Caco-2 (cell line): ENCODE measurements around the gene EIF1B. TPM values are rescaled to one million over a fixed set of nuclear protein-coding genes. Genes with fewer than 3 reads are reported as not detected.

ENCODE experiments used
- BruUV-seq: library from RNA; stranded (reverse); fragments of 400-500 nt; replicated peaks from 2 replicates; lab custom pipeline; 2021; lab: Mats Ljungman, UMichigan
- CTCF ChIA-PET: fragments of 300-600 bp; sonication (Branson Sonifier 250); formaldehyde crosslinking; loops from one replicate; lab custom pipeline; 2022; ENCODE audit warnings: antibody characterized with exemption; lab: Charles Lee
- POLR2A ChIA-PET: fragments of 300-600 bp; sonication (Branson Sonifier 250); formaldehyde crosslinking; loops from one replicate; lab custom pipeline; 2022; ENCODE audit warnings: antibody characterized with exemption; lab: Charles Lee
- DNase-seq, 2 experiments: peaks; one replicate each; pipeline versions ENCODE4 v3.0.0 to v3.0.0-alpha.2; 2020 to 2022
- H3K27me3 ChIP-seq: replicated peaks from 2 replicates; pipeline ENCODE4 v1.6.0; 2011; ENCODE audit warnings: low read length; ENCODE audit not compliant: control insufficient read depth, insufficient read depth
- H3K36me3 ChIP-seq: 2 replicates; pipeline ENCODE4 v1.5.1; 2011; ENCODE audit warnings: low read length; ENCODE audit not compliant: control insufficient read depth, insufficient read depth
- H3K4me1 ChIP-seq: fragments of 250-450 bp; sonication (Bioruptor Pico); 2 replicates; pipeline ENCODE4 v1.5.1; 2020; ENCODE audit warnings: mild to moderate bottlenecking
- H3K4me3 ChIP-seq: 2 replicates; pipeline ENCODE4 v1.5.1; 2011; ENCODE audit warnings: low read depth, mild to moderate bottlenecking, control low read depth, low read length
- H3K9me3 ChIP-seq: fragments of 250-450 bp; sonication (Bioruptor Pico); 2 replicates; pipeline ENCODE4 v1.5.1; 2020; ENCODE audit warnings: mild to moderate bottlenecking, moderate library complexity
- H3K27ac Mint-ChIP-seq: one replicate; pipeline ENCODE4 v1.8.0; 2022; ENCODE audit warnings: mixed read lengths; ENCODE audit not compliant: unreplicated experiment
- H3K27me3 Mint-ChIP-seq: one replicate; pipeline ENCODE4 v1.8.0; 2022; ENCODE audit warnings: mixed read lengths; ENCODE audit not compliant: insufficient read depth, unreplicated experiment
- H3K36me3 Mint-ChIP-seq: one replicate; pipeline ENCODE4 v1.8.0; 2022; ENCODE audit warnings: mild to moderate bottlenecking, mixed read lengths; ENCODE audit not compliant: insufficient read depth, unreplicated experiment
- H3K4me1 Mint-ChIP-seq: one replicate; pipeline ENCODE4 v1.8.0; 2022; ENCODE audit warnings: low read depth, mixed read lengths; ENCODE audit not compliant: unreplicated experiment
- H3K4me3 Mint-ChIP-seq: one replicate; pipeline ENCODE4 v1.8.0; 2022; ENCODE audit warnings: mild to moderate bottlenecking, moderate library complexity, mixed read lengths; ENCODE audit not compliant: unreplicated experiment
- H3K9me3 Mint-ChIP-seq: one replicate; pipeline ENCODE4 v1.8.0; 2022; ENCODE audit warnings: mixed read lengths; ENCODE audit not compliant: unreplicated experiment
- intact Hi-C: fragments of 100-400 bp; cut with micrococcal nuclease; formaldehyde crosslinking; loops from one replicate; pipeline ENCODE4 v1.10.0; 2022; ENCODE audit not compliant: unreplicated experiment
- total RNA-seq: library from RNA; stranded (reverse); gene quantifications from 2 replicates; pipeline ENCODE4 v1.2.3, GENCODE V29; 2022
- TF ChIP-seq, protein P1 (sequence below), 2 experiments: fragments of 200-600 bp in 1 of 2; IDR thresholded peaks; 1 replicate in 1 of 2; 2 replicates in 1 of 2; pipeline versions ENCODE4 v1.5.1 to v1.8.0; 2011 to 2022; ENCODE audit warnings: antibody characterized with exemption in 1 of 2, control low read depth in 1 of 2, inconsistent platforms in 1 of 2, low read depth in 1 of 2, low read length in 1 of 2, mild to moderate bottlenecking in 1 of 2, moderate library complexity in 1 of 2; ENCODE audit not compliant: insufficient read depth in 1 of 2, severe bottlenecking in 1 of 2, unreplicated experiment in 1 of 2

Gene EIF1B
- total RNA-seq, 1 experiment from 2014 or later = 45.8 TPM

DNA sequence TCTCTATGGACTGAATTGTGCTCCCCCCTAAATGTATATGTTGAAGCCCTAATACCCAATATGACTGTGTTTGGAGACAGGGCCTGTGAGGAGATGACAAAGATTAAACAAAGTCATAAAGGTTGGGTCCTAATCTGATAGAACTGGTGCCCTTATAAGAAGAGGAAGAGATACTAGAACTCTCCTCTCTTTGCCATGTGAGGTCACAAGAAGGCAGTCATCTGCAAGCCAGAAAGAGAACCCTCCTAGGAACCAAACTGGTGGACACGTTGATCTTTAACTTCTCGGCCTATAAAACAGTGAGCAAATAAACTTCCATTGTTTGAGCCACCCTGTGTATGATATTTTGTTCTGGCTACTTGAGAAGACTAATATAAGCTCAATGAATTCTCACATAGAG lies 45.9 kb downstream of the EIF1B start:
- H3K36me3 Mint-ChIP-seq = no peaks in the 10 kb centered on the region
- H3K4me1 ChIP-seq = no peaks in the 10 kb centered on the region; the same call in 1 of the 2 replicates
- no peak overlapping the region for H3K27ac Mint-ChIP-seq
- peaks cover 5% of the 10 kb centered on the region for H3K27me3 Mint-ChIP-seq
- BruUV-seq = no TSS peak
- no peaks in the 10 kb centered on the region for H3K27me3 ChIP-seq
- CTCF ChIA-PET = no interaction called here
- no peaks in the 10 kb centered on the region for H3K9me3 Mint-ChIP-seq
- POLR2A ChIA-PET = no interaction called here
- intact Hi-C loops = no loop called here
- no peak overlapping the region for H3K4me3 Mint-ChIP-seq
- H3K4me1 Mint-ChIP-seq = no peaks in the 10 kb centered on the region
- no peaks in the 10 kb centered on the region for H3K9me3 ChIP-seq
- no peaks in the 10 kb centered on the region for H3K36me3 ChIP-seq
- H3K4me3 ChIP-seq = no peak overlapping the region
- no peak for DNase-seq
- TF ChIP-seq, protein P1, sequence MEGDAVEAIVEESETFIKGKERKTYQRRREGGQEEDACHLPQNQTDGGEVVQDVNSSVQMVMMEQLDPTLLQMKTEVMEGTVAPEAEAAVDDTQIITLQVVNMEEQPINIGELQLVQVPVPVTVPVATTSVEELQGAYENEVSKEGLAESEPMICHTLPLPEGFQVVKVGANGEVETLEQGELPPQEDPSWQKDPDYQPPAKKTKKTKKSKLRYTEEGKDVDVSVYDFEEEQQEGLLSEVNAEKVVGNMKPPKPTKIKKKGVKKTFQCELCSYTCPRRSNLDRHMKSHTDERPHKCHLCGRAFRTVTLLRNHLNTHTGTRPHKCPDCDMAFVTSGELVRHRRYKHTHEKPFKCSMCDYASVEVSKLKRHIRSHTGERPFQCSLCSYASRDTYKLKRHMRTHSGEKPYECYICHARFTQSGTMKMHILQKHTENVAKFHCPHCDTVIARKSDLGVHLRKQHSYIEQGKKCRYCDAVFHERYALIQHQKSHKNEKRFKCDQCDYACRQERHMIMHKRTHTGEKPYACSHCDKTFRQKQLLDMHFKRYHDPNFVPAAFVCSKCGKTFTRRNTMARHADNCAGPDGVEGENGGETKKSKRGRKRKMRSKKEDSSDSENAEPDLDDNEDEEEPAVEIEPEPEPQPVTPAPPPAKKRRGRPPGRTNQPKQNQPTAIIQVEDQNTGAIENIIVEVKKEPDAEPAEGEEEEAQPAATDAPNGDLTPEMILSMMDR (IDR thresholded peaks at IDR 0.05; ENCODE audit: insufficient read depth in 1 of 2, low read depth in 1 of 2, low read length in 1 of 2, severe bottlenecking in 1 of 2, unreplicated experiment in 1 of 2) = no peak

GRCh38 chr3:40358454-40358853 lies 48.9 kb downstream of the EIF1B start:
- intact Hi-C loops = no loop called here
- Histone ChIP-seq H3K4me1 (no peaks in the 10 kb centered on the region), H3K4me3 (no peak overlapping the region), H3K27me3 (no peaks in the 10 kb centered on the region; the same call in 1 of the 2 replicates), H3K36me3 (no peaks in the 10 kb centered on the region), H3K9me3 (no peaks in the 10 kb centered on the region)
- Mint-ChIP-seq H3K4me1 (no peaks in the 10 kb centered on the region), H3K27me3 (peaks cover 15% of the 10 kb centered on the region), H3K4me3 (no peak overlapping the region), H3K27ac (no peak overlapping the region), H3K36me3 (no peaks in the 10 kb centered on the region), H3K9me3 (no peaks in the 10 kb centered on the region)
- no TSS peak for BruUV-seq
- TF ChIP-seq, protein P1 (IDR thresholded peaks at IDR 0.05; ENCODE audit: insufficient read depth in 1 of 2, low read depth in 1 of 2, low read length in 1 of 2, severe bottlenecking in 1 of 2, unreplicated experiment in 1 of 2) = no peak
- no peak for DNase-seq
- ChIA-PET CTCF (no interaction called here), POLR2A (no interaction called here)

Other genes with a start within 250 kb of the EIF1B start
- gene ENTPD3, start 77.5 kb downstream of the EIF1B start, total RNA-seq = not detected in 2 replicates
- 1,589 and 1,699 TPM in 2 replicates for gene RPL14, start 147.6 kb downstream of the EIF1B start, total RNA-seq
- 4.9 and 6.8 TPM in 2 replicates for gene ZNF619, start 167.4 kb downstream of the EIF1B start, total RNA-seq
- 11.9 and 12.1 TPM in 2 replicates for gene ZNF620, start 196.3 kb downstream of the EIF1B start, total RNA-seq
- 23.6 and 23.7 TPM in 2 replicates for gene ZNF621, start 215.3 kb downstream of the EIF1B start, total RNA-seq